KOPT-K1 (cell line): ENCODE data around the gene SPN.
"Not testable (repeated sequence)": the region's sequence is repeated elsewhere in the genome, so short reads cannot be mapped to it uniquely, and the experiment has no call there.

Experiments used
- H3K27ac ChIP-seq: fragments of 200-600 bp; sonication (generic); 2 replicates; pipeline ENCODE4 v1.5.1; 2016; ENCODE audit warnings: antibody characterized with exemption, mild to moderate bottlenecking, low read depth, low read length; ENCODE audit not compliant: poor library complexity, severe bottlenecking
- H3K36me3 ChIP-seq: fragments of 200-600 bp; sonication (generic); 2 replicates; pipeline ENCODE4 v1.5.1; 2017; ENCODE audit warnings: antibody characterized with exemption, mild to moderate bottlenecking, low read length, moderate library complexity; ENCODE audit not compliant: insufficient read depth
- H3K9me3 ChIP-seq: fragments of 200-600 bp; sonication (generic); 2 replicates; pipeline ENCODE4 v1.5.1; 2017; ENCODE audit warnings: antibody characterized with exemption, low read length, mild to moderate bottlenecking; ENCODE audit not compliant: insufficient read depth, poor library complexity, severe bottlenecking

The SPN gene

DNA sequence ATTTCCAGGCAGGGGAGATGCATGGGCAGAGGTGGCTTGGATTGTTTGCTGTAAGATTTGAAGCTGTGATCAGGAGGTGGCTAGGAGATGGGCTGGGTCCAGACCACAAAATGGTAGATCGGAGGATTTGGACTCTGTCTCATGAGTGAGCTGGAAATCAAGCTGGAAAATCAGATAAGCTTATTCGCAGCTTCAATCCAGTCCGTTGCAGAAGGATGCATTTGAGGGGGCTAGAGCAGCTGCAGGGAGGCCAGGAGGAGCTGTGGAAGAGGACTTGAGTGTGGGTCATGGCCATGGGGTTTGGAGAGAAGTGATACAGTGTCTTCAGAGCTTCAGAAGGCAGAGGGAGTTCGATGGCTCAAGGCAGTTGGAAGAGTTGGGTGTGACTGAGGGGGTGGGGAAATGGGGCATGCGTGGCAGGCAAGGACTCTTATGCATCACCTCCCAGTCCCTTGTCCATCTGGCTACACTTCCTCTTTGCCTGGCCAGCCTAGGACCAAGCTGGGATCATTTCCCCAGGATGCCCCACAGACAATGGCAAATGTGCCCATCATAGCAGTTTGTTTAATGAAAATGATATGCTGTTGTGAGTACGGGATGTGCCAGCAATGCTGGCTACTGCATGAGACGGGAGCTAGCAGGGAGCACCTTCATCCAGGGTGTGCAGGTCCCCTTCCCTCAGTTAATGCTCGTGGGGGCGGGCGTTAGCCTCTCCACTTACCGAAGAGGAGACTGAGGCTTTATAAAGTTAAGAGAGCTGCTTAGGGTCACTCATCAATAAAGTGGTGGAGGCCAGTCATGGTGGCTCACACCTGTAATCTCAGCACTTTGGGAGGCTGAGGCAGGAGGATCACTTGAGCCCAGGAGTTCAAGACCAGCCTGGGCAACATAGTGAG, 36.5 kb downstream of the SPN start:
- Histone ChIP-seq H3K9me3 (peaks cover 13% of the 10 kb centered on the region), H3K27ac (no peak overlapping the region), H3K36me3 (peaks cover 26% of the 10 kb centered on the region)

DNA sequence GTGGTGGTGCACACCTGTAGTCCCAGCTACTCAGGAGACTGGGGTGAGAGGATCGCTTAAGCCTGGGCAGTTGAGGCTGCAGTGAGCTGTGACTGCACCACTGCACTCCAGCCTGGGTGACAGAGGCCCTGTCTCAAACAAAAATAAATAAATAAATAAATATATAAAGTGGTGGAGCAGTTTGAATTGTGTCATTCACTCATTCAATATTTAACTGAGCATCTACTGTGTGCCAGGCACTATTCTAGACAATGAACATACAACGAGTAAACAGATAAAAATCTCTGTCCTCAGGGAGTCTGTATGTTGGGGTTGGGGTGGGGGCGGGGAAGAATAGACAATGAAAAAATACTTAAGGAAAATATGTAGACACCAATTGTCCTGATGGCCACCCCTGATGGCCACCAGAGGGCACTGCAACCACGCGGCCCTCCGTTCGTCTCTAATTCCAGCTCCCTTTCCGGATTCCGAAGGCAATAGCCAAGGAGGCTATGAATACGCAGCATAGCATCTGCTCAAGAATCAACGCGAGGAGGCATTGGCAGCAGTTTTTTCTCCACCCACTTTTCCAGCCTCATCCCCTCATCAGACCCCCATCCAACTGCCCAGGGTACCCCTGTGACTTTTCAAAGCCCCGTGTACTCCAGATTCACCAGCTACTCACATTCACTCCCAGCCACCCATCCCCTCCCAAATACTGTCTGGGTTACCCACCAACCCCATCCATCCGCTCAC, 37.4 kb downstream of the SPN start:
- no peak overlapping the region for H3K27ac ChIP-seq
- peaks cover 13% of the 10 kb centered on the region for H3K9me3 ChIP-seq

DNA sequence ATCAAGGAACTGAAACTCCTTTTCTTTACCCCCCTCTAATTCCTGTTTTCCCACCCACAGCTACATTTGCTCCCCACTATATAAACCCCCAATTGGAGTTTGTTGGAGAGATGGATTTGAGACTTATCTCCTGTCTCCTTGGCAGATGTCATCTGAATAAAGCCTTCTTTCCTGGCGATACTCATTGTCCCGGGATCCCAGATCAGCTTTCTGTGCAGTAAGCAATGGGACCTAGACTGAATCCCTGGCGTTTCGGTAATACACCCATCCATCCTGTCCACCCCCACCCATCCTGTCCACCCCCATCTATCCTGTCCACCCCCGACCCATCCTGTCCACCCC, 38.1 kb downstream of the SPN start:
- Histone ChIP-seq H3K36me3 (peaks cover 15% of the 10 kb centered on the region), H3K9me3 (peaks cover 13% of the 10 kb centered on the region), H3K27ac (peak overlapping the region; percentile 70)

More for the DNA sequence above, 37.4 kb downstream of the SPN start:
- peaks cover 20% of the 10 kb centered on the region for H3K36me3 ChIP-seq

DNA sequence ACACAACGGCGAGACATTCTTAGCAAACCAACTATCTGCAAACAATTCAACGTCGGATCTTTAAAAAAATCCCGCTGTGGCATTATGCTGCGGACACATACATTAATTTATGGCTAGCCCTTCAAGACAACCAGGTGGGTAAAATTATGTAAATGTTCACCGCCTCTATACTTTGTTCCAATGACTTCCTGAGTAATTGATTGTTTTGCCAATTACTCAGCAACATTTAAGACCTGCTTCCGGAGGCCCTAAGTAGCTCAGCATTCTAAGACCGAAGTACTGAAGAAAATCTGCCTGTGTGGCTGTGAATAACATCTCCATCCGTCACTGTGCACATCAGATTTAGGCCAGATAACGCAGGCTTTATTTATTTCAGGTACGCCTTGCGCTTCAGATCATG, 39.2 kb downstream of the SPN start:
- Histone ChIP-seq H3K9me3 (peaks cover 13% of the 10 kb centered on the region), H3K36me3 (peaks cover 4% of the 10 kb centered on the region), H3K27ac (peak overlapping the region; percentile 70)

DNA sequence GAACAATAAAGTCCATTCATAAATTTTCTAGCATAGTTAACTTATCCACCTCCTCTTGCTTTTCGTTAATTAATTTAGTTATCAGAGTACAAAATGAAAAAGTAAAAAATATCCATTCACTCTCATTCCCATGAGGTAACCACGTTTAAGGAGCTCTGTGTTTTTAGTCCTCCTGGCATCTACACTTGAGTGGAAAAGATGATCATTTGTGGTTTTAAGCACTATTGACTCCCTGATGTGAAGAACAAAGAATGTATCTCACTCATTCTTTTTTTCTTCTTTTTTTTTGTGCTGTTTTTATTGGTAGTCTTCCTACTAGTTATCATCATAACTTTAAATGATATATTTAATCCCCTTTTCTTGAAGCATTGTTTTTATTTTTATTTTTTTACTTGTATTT, 42.0 kb downstream of the SPN start:
- Histone ChIP-seq H3K36me3 (no peaks in the 10 kb centered on the region), H3K27ac (no peak overlapping the region), H3K9me3 (peaks cover 3% of the 10 kb centered on the region)

DNA sequence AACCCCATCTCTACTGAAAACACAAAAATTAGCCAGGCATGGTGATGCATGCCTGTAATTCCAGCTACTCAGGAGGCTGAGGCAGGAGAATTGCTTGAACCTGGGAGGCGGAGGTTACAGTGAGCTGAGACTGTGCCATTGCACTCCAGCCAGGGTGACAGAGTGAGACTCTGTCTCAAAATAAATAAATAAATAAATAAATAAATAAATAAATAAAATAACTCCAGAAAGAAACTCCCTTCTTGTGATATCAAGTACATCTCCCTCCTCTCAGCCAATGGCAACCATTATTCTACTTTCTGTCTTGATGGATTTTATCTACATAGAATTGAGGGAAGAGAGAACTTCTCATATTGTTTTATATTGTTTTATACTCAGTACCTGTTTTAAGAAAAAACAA, 44.1 kb downstream of the SPN start:
- not testable (repeated sequence) for H3K36me3 ChIP-seq, H3K9me3 ChIP-seq, H3K27ac ChIP-seq

DNA sequence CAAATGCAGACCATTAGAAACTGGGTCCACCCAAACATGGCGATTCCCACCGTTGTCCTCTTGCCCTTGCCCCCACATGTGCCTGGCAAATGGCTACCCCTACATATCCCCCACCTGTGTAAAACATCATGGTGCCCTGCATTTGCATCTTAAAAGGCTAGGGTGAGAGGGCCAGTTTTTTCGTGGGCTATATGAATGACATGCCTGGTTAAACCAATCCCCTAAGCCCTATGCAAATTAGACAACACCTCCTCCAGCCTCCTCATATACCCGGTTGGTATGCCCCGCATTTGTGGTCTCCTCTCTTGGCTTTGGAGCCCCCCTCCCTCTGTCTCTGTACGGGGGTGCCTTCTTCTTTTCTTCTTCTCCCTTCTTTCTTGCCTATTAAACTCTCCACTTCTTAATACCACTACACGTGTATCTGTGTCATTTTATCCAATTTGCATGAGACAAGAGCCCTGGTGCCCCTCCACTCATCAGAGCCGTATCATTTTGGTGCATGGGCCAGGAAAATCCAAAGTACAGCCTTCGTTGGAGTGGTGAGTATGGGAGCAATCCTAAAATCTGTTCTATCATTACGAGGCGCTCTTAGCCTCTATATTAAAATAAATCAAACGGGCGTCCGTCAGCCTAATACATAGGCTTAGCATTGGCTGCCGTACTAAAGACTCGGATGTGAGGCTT, 46.0 kb downstream of the SPN start:
- Histone ChIP-seq H3K27ac (no peak overlapping the region), H3K9me3 (no peaks in the 10 kb centered on the region), H3K36me3 (no peaks in the 10 kb centered on the region)

DNA sequence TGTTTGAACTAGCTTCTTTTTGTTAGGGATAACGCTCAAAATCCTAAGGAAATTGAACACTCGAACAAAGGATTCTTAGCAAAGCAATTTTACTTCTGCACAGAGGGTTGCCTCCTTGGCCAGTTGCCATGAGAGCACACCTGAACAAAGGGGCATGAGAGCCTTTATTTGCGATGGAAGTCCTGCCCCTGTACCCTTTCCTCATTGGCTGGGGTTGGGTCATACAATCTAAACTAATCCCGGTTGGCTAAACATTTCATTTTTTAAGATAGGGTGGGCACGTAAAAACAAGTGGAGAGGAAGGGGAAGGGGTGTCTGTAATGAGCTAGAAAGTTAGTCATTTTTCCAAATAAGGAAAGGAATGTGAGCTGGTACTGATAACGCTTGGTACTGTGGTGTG, 46.6 kb downstream of the SPN start:
- not testable (repeated sequence) for H3K36me3 ChIP-seq, H3K9me3 ChIP-seq, H3K27ac ChIP-seq

DNA sequence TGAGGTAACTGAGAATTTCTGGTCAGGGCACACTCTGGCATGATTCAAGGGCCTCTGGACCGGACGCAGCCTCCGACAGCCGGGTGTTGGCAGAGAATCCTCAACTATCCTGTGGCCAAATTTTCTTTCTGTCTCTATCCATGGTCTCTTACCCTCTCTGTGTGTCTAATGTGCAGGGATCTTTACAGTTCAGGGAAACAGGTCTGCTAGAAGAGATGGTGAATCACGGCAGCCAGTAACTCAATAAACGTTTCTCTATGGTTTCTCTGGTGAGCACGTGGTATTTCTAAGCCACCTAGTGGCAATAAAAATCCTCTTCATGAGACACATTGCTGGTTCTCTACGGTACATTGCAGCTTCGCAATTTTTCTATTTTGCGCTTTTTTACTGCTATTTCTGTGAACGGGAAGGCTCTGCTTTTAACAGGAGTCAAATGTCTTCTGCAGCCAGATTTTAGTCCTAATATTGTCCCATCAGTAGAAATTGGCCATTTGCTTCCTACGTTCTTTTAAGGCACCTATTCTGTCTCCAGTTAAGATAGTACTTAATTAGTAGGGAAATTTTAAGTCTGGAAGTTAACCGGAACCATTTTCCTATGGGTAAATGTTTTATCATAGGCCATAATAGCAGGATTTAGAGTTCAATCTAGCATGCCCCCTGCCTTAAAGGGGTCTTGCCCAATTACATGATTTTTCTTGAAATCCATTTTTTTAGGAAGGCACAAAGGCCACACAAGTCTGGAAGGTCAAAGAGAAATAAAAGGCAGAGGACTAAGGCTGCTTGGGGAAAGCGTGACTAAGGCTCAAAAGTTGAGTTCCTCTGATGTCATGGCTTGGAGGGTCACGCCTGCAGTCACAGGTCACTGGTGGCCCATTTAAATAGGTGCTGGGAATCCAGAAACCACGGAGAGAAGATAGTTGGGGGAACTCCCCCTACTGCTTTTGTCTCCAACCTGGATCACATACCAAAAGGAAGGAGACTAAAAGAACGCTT, 47.5 kb downstream of the SPN start:
- Histone ChIP-seq H3K9me3 (no peaks in the 10 kb centered on the region), H3K27ac (no peak overlapping the region), H3K36me3 (no peaks in the 10 kb centered on the region)

DNA sequence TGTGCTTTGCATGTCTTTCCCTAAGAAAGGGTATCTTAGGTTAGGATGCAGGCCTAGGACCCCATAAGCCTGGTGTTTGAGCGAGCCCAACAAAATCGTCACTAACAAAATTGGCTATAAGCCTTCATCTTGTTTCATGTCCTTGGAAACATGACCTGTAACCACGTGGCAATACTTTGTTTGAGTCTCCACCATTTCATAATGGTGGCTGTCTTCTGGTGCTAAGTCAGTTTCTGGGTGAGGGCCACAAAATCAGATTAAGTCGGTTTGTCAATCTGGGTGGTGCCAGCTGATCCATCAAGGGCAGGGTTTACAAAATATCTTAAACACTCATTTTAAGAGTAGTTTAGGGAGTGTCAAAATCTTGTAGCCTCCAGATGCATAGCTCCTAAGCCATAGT, 49.8 kb downstream of the SPN start:
- Histone ChIP-seq H3K9me3 (no peaks in the 10 kb centered on the region), H3K27ac (no peak overlapping the region), H3K36me3 (no peaks in the 10 kb centered on the region)

DNA sequence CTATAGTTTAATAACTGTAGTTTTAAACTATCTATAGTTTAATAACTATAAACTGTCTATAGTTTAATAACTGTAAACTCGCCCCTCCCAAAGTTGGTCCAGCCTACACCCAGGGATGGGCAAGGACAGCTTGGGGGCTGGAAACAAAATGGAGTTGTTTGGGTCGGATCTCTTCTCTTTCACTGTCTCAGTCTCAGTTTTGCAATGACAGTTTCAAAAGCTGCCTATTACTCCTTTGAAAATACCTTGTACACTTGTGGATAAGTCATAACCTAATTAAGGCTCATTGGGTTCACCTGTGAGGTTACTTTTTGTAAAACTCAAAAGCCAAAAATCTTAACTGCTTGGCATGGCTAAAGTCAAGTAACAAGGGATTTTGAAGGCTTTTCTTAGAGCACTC, 51.3 kb downstream of the SPN start:
- no peaks in the 10 kb centered on the region for H3K36me3 ChIP-seq
- H3K27ac ChIP-seq, result no peak overlapping the region

DNA sequence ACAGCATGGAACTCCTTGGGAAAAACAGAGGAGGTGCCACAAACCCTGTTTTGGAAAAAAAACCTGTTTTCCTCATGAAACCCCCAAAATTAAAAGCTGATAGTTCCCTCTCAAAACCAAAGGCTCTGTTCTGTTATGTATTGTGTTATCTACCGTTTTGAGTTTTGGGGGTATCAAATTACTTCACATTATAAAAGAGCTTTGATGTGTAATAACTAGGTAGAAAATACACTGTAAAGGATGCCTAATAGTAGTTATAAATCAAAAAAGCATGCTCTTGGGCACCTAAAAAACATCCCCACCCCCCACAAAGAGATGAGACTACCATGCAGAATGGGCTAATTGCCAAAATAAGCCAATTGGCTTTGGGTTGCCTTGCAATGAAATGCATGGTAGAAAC, 51.9 kb downstream of the SPN start:
- H3K27ac ChIP-seq, result no peak overlapping the region
- no peaks in the 10 kb centered on the region for H3K9me3 ChIP-seq
- H3K36me3 ChIP-seq, result no peaks in the 10 kb centered on the region

More for the DNA sequence above, 51.3 kb downstream of the SPN start:
- H3K9me3 ChIP-seq, result no peaks in the 10 kb centered on the region

DNA sequence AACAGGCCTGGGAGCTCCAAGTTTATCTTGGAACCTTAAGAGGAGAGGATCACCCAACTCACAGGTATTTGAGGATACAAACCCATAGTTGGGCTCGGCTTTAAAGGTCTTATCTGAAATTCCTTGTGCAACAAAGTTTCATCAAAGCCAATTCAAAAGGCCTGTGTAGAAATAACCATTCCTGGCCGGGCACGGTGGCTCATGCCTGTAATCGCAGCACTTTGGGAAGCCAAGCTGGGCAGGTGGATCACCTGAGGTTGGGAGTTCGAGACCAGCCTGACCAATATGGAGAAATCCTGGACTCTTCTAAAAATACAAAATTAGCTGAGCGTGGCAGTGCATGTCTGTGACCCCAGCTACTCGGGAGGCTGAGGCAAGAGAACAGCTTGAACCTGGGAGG, 54.1 kb downstream of the SPN start:
- Histone ChIP-seq H3K36me3 (no peaks in the 10 kb centered on the region), H3K27ac (no peak overlapping the region), H3K9me3 (no peaks in the 10 kb centered on the region)

DNA sequence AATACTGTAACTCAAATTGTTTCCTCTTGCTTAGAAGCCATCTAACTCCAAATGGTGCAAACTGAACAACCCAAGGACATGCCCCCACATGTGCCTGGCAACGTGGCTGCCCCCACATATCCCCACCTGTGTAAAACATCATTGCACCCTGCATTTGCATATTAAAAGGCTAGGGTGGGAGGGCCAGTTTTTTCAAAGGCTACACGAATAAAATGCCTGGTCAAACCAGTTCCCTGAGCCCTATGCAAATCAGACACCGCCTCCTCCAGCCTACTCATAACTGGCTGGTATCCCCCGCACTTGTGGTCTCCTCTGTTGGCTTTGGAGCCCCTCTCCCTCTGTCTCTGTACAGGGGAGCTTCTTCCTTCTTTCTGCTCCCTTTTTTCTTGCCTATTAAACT, 56.0 kb downstream of the SPN start:
- H3K9me3 ChIP-seq, result no peaks in the 10 kb centered on the region
- H3K36me3 ChIP-seq, result no peaks in the 10 kb centered on the region
- H3K27ac ChIP-seq, result no peak overlapping the region
